Vagina (tissue), 2 donors: ENCODE data around the gene NFATC2. TPM values are rescaled to one million over a fixed set of nuclear protein-coding genes. Genes with fewer than 3 reads are reported as not detected.

Source experiments
- DNase-seq, 2 donors: peaks; one replicate each; pipeline ENCODE4 v3.0.0-alpha.2; 2017; ENCODE audit errors: extremely low spot score in 2 of 2
- H3K27ac ChIP-seq: fragments of 200-600 bp; sonication (generic); one replicate; pipeline ENCODE4 v1.5.1; 2019
- H3K27me3 ChIP-seq: fragments of 200-600 bp; sonication (generic); one replicate; pipeline ENCODE4 v1.5.1; 2019
- H3K36me3 ChIP-seq, 2 donors: fragments of 200-600 bp; sonication (generic); one replicate each; pipeline ENCODE4 v1.5.1; 2017 to 2019
- H3K4me1 ChIP-seq: fragments of 200-600 bp; sonication (generic); one replicate; pipeline ENCODE4 v1.5.1; 2019
- H3K4me3 ChIP-seq, 2 donors: fragments of 200-600 bp; sonication (generic); 1 replicate in 1 of 2; 2 replicates in 1 of 2; pipeline ENCODE4 v1.5.1; 2016 to 2019
- H3K9me3 ChIP-seq: fragments of 200-600 bp; sonication (generic); one replicate; pipeline ENCODE4 v1.5.1; 2019
- POLR2A ChIP-seq, 2 donors: fragments of 450-650 bp; IDR thresholded peaks; one replicate each; pipeline ENCODE4 v1.6.1; 2017; ENCODE audit warnings: antibody characterized with exemption in 2 of 2, mild to moderate bottlenecking in 2 of 2, moderate library complexity in 2 of 2
- POLR2AphosphoS5 ChIP-seq, 2 donors: sonication (generic); formaldehyde crosslinking; IDR thresholded peaks; one replicate each; pipeline ENCODE4 v1.9.0; 2017; ENCODE audit warnings: antibody characterized with exemption in 2 of 2, mild to moderate bottlenecking in 2 of 2, low read depth in 1 of 2; ENCODE audit not compliant: insufficient read depth in 1 of 2
- intact Hi-C: fragments of 100-400 bp; cut with DNase I; formaldehyde crosslinking; loops from one replicate; pipeline ENCODE4 v1.15.1; 2023
- total RNA-seq: library from RNA; depleted of rRNA; stranded (reverse); fragments of >200 nt; gene quantifications from one replicate; pipeline ENCODE4 v1.2.3, GENCODE V29; 2016
- TF ChIP-seq, protein P1 (sequence below), 3 experiments: fragments of 450-650 bp in 2 of 3; fragments of 200-600 bp in 1 of 3; sonication (generic) in 1 of 3; IDR thresholded peaks; one replicate each; pipeline ENCODE4 v1.5.1; 2017 to 2019; ENCODE audit warnings: antibody characterized with exemption in 3 of 3, mild to moderate bottlenecking in 2 of 3, moderate library complexity in 2 of 3

NFATC2 gene
- total RNA-seq, 1 donor from 2014 or later: 7.4 TPM

DNA sequence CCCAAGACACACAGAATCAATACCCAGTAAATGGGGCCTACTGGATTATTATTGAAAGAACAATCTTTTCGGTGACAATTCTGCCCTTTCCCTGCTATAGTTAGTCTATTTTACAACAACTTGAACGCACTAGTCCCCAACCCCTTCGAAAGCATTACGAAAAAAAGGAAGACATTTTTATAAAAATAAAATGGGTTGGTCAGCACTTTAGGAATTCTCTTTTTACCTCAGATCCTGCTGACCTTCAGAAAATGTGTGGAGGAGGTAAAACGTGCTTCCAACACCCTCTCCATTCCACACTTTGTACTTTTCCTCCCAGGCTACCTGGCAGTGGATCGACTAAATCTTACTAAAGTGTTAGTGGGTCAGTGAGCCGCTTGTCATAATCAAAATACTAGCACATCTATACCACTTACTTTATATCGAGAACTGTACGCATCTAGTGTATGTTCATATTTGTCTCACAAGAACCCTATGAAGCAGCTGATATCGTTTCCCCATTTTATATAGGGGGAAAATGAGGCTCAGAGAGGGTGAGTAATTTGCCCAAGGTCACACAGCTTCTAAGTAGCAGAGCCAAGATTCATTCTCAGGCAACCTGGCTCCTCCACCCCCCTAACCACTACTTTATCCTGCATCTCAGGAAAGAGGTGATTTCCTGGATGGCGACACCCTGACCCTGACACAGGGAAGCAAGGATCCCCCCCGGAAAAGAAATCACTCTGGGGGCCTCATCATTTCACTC lies 10.6 kb downstream of the NFATC2 start:
- Histone ChIP-seq H3K4me1 (peaks cover 18% of the 10 kb centered on the region), H3K27ac (peak overlapping the region; percentile 44), H3K36me3 (no peaks in the 10 kb centered on the region), H3K27me3 (no peaks in the 10 kb centered on the region), H3K9me3 (no peaks in the 10 kb centered on the region), H3K4me3 (no peak overlapping the region)
- intact Hi-C loops: no loop called here
- DNase-seq: no peak
- TF ChIP-seq, protein P1, sequence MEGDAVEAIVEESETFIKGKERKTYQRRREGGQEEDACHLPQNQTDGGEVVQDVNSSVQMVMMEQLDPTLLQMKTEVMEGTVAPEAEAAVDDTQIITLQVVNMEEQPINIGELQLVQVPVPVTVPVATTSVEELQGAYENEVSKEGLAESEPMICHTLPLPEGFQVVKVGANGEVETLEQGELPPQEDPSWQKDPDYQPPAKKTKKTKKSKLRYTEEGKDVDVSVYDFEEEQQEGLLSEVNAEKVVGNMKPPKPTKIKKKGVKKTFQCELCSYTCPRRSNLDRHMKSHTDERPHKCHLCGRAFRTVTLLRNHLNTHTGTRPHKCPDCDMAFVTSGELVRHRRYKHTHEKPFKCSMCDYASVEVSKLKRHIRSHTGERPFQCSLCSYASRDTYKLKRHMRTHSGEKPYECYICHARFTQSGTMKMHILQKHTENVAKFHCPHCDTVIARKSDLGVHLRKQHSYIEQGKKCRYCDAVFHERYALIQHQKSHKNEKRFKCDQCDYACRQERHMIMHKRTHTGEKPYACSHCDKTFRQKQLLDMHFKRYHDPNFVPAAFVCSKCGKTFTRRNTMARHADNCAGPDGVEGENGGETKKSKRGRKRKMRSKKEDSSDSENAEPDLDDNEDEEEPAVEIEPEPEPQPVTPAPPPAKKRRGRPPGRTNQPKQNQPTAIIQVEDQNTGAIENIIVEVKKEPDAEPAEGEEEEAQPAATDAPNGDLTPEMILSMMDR (IDR thresholded peaks at IDR 0.05): no peak
- no peak for TF ChIP-seq POLR2AphosphoS5 (IDR thresholded peaks at IDR 0.05; ENCODE audit: insufficient read depth in 1 of 2, low read depth in 1 of 2)
- TF ChIP-seq POLR2A (IDR thresholded peaks at IDR 0.05): no peak

DNA sequence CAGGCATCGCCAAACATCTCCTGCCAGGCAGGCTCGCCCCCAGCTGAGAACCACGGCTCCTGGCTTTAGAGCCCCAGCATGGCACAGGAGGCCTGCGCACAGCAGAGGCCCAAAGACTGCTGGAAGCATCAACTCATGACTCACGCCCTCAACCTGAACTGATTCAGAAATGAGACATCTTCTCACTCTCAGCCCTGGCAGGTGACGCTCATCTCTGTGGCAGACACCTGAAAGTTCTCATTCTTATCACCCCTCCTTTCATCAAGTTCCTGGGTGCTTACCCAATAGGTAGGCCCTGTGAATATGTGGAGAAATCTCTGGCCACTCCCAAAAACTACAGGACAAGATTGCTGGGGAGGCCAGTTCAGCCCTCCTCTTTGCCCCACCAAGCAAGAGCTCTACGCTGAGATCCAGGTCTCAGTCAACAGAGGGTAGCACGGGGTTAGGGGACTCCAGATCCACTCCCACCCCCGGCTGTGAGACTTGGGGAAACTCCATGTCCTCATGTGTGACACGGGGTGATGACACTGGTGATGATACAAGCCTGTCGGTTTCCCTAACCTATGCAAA lies 11.3 kb downstream of the NFATC2 start:
- Histone ChIP-seq H3K27me3 (no peaks in the 10 kb centered on the region), H3K9me3 (no peaks in the 10 kb centered on the region), H3K27ac (no peak overlapping the region), H3K36me3 (no peaks in the 10 kb centered on the region), H3K4me3 (no peak overlapping the region), H3K4me1 (peaks cover 18% of the 10 kb centered on the region)
- intact Hi-C loops: no loop called here
- DNase-seq: no peak
- TF ChIP-seq POLR2A (IDR thresholded peaks at IDR 0.05): no peak
- TF ChIP-seq POLR2AphosphoS5 (IDR thresholded peaks at IDR 0.05; ENCODE audit: insufficient read depth in 1 of 2, low read depth in 1 of 2): no peak
- TF ChIP-seq, protein P1 (IDR thresholded peaks at IDR 0.05): no peak

DNA sequence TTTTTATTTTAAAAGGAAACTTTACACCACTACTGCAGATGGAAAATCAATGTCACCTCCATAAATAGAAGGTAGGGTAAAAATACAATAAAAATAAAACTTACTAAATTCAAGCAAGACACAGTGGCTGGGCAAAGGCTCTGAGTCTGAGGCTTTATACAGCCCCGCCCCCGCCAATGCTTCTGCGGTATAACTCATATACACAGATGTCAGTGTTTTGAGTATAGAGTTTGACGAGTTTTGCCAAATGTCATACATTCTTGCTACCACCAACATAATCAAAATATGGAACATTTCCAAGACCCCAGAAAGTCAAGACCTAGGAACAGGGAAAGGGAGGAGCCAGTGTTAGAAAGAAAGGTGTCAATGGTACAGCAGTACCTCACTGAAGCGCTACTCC lies 12.8 kb downstream of the NFATC2 start:
- intact Hi-C loops: no loop called here
- Histone ChIP-seq H3K9me3 (no peaks in the 10 kb centered on the region), H3K27me3 (no peaks in the 10 kb centered on the region), H3K4me1 (peaks cover 25% of the 10 kb centered on the region), H3K27ac (no peak overlapping the region), H3K36me3 (no peaks in the 10 kb centered on the region), H3K4me3 (no peak overlapping the region)
- no peak for TF ChIP-seq POLR2A (IDR thresholded peaks at IDR 0.05)
- TF ChIP-seq, protein P1 (IDR thresholded peaks at IDR 0.05): no peak
- TF ChIP-seq POLR2AphosphoS5 (IDR thresholded peaks at IDR 0.05; ENCODE audit: insufficient read depth in 1 of 2, low read depth in 1 of 2): no peak
- DNase-seq: no peak

DNA sequence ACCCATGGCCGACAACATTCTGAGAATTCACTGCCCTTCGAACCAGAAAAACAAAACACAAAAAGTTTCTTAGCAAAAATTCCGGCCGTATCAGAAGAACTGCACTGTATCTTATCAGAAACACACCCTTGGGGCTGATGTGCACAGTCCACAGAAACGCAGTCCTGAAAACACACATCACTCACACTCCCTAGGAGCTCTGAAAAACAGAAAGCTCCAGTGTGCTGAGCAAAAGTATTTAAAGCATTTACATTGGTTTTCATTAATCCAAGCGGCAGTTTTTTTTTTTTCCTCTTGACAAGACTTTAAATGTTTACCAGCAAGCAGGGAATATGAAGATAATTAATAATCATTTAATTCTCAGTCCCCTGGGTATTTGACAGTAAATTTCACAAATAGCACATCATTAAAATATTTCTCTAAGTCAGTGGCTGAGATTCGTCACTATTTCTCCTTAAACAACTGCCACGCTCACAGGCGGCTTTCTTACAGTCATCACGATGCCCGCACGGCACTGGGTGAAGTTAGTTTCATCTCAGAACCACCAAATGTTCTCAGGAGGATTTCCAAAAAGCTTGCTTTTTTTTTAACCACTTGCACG lies 13.3 kb downstream of the NFATC2 start:
- Histone ChIP-seq H3K27ac (no peak overlapping the region), H3K4me3 (no peak overlapping the region)

More for the DNA sequence above, 13.3 kb downstream of the NFATC2 start:
- no peaks in the 10 kb centered on the region for H3K27me3 ChIP-seq
- H3K9me3 ChIP-seq: no peaks in the 10 kb centered on the region
- TF ChIP-seq POLR2A (IDR thresholded peaks at IDR 0.05) (no peak), POLR2AphosphoS5 (IDR thresholded peaks at IDR 0.05; ENCODE audit: insufficient read depth in 1 of 2, low read depth in 1 of 2) (no peak)
- TF ChIP-seq, protein P1 (IDR thresholded peaks at IDR 0.05): no peak
- intact Hi-C loops: no loop called here
- no peak for DNase-seq
- H3K36me3 ChIP-seq: no peaks in the 10 kb centered on the region
- H3K4me1 ChIP-seq: peaks cover 25% of the 10 kb centered on the region
